Liver (tissue), 9 donors: Measurements from ENCODE around the gene PRR22. TPM values are rescaled to one million over a fixed set of nuclear protein-coding genes. Genes with fewer than 3 reads are reported as not detected.

Experiments used
- DNase-seq: peaks from one replicate; pipeline ENCODE4 v3.0.0-alpha.2; 2017; ENCODE audit warnings: low spot score
- H3K27ac ChIP-seq, 2 donors: one replicate each; pipeline ENCODE4 v1.7.0; 2013; ENCODE audit warnings: inconsistent platforms in 2 of 2, low read length in 2 of 2, control low read depth in 1 of 2, low read depth in 1 of 2, mild to moderate bottlenecking in 1 of 2
- H3K27me3 ChIP-seq, 4 donors: one replicate each; pipeline versions ENCODE4 v1.6.1 to v1.7.0; 2013; ENCODE audit warnings: low read length in 3 of 4, inconsistent platforms in 1 of 4, mild to moderate bottlenecking in 1 of 4, moderate library complexity in 1 of 4; ENCODE audit not compliant: control insufficient read depth in 4 of 4, insufficient read depth in 4 of 4
- H3K36me3 ChIP-seq, 4 donors: one replicate each; pipeline versions ENCODE4 v1.6.1 to v1.7.0; 2013; ENCODE audit warnings: low read length in 3 of 4, mild to moderate bottlenecking in 3 of 4, low read depth in 1 of 4, moderate library complexity in 1 of 4; ENCODE audit not compliant: control insufficient read depth in 4 of 4, insufficient read depth in 3 of 4
- H3K4me1 ChIP-seq, 4 donors: one replicate each; pipeline versions ENCODE4 v1.6.1 to v1.7.0; 2013; ENCODE audit warnings: low read length in 3 of 4, mild to moderate bottlenecking in 3 of 4, moderate library complexity in 1 of 4; ENCODE audit not compliant: control insufficient read depth in 4 of 4, insufficient read depth in 4 of 4
- H3K4me3 ChIP-seq, 3 donors: one replicate each; pipeline versions ENCODE4 v1.6.1 to v1.7.0; 2013; ENCODE audit warnings: low read length in 3 of 3, control low read depth in 1 of 3, low read depth in 1 of 3, mild to moderate bottlenecking in 1 of 3
- H3K9ac ChIP-seq, 2 donors: one replicate each; pipeline ENCODE4 v1.7.0; 2013; ENCODE audit warnings: low read length in 2 of 2, mild to moderate bottlenecking in 2 of 2, moderate library complexity in 2 of 2, control low read depth in 1 of 2, low read depth in 1 of 2
- H3K9me3 ChIP-seq, 4 donors: one replicate each; pipeline versions ENCODE4 v1.6.1 to v1.7.0; 2013; ENCODE audit warnings: low read length in 3 of 4; ENCODE audit not compliant: control insufficient read depth in 4 of 4
- EGR1 ChIP-seq, 2 donors: IDR thresholded peaks; 2 replicates each; pipeline ENCODE4 v1.6.1; 2016 to 2018; ENCODE audit warnings: antibody characterized with exemption in 2 of 2, low read depth in 2 of 2
- FOXA1 ChIP-seq: IDR thresholded peaks from 2 replicates; pipeline ENCODE4 v1.6.1; 2016; ENCODE audit warnings: antibody characterized with exemption
- FOXA2 ChIP-seq: IDR thresholded peaks from 2 replicates; pipeline ENCODE4 v1.6.1; 2016; ENCODE audit warnings: antibody characterized with exemption
- GABPA ChIP-seq, 2 donors: IDR thresholded peaks in 1 of 2; conservative IDR thresholded peaks in 1 of 2; 2 replicates each; pipeline ENCODE4 v1.6.1; 2016; ENCODE audit warnings: antibody characterized with exemption in 2 of 2, mild to moderate bottlenecking in 1 of 2, moderate library complexity in 1 of 2
- HNF4A ChIP-seq, 2 donors: conservative IDR thresholded peaks; 2 replicates each; pipeline ENCODE4 v1.6.1; 2016; ENCODE audit warnings: antibody characterized with exemption in 2 of 2, mild to moderate bottlenecking in 2 of 2
- HNF4G ChIP-seq: IDR thresholded peaks from 2 replicates; pipeline ENCODE4 v1.6.1; 2016; ENCODE audit warnings: antibody characterized with exemption
- JUND ChIP-seq, 2 donors: IDR thresholded peaks; 2 replicates each; pipeline ENCODE4 v1.6.1; 2016; ENCODE audit warnings: antibody characterized with exemption in 2 of 2
- NR2F2 ChIP-seq: IDR thresholded peaks from 2 replicates; pipeline ENCODE4 v1.6.1; 2016; ENCODE audit warnings: antibody characterized with exemption
- RAD21 ChIP-seq, 2 donors: IDR thresholded peaks; 2 replicates each; pipeline ENCODE4 v1.6.1; 2016; ENCODE audit warnings: antibody characterized with exemption in 2 of 2, mild to moderate bottlenecking in 2 of 2
- RXRA ChIP-seq, 2 donors: IDR thresholded peaks; 2 replicates each; pipeline ENCODE4 v1.6.1; 2017 to 2018; ENCODE audit warnings: antibody characterized with exemption in 2 of 2, mild to moderate bottlenecking in 1 of 2
- SP1 ChIP-seq: IDR thresholded peaks from 2 replicates; pipeline ENCODE4 v1.6.1; 2018; ENCODE audit warnings: antibody characterized with exemption, mild to moderate bottlenecking
- TAF1 ChIP-seq: conservative IDR thresholded peaks from 2 replicates; pipeline ENCODE4 v1.6.1; 2016; ENCODE audit warnings: antibody characterized with exemption, mild to moderate bottlenecking
- YY1 ChIP-seq: IDR thresholded peaks from 2 replicates; pipeline ENCODE4 v1.6.1; 2016; ENCODE audit warnings: antibody characterized with exemption, mild to moderate bottlenecking
- WGBS: extraction: QIAGEN DNeasy Blood & Tissue Kit; methylation state at CpG from one replicate; pipeline ENCODE4 v1.1.7; 2013; 5-methylcytosine and 5-hydroxymethylcytosine counted together
- polyA plus RNA-seq, 2 donors: library from polyadenylated mRNA; stranded (reverse) in 1 of 2; unstranded in 1 of 2; fragments of 200-250 nt in 1 of 2; fragments of >200 nt in 1 of 2; fragmentation: Nextera tagmentation in 1 of 2; extraction: Ambion mirVana in 1 of 2; gene quantifications; one replicate each; pipeline versions ENCODE4 v1.2.1 to v1.2.3, GENCODE V29; 2013 to 2015
- total RNA-seq, 2 donors: library from RNA; depleted of rRNA; stranded (reverse); fragments of >200 nt; gene quantifications; one replicate each; pipeline ENCODE4 v1.2.3, GENCODE V29; 2014
- TF ChIP-seq, protein P1 (sequence below): IDR thresholded peaks from 2 replicates; pipeline ENCODE4 v1.6.1; 2016; ENCODE audit warnings: antibody characterized with exemption
- TF ChIP-seq, protein P2 (sequence below): fragments of 150-350 bp; IDR thresholded peaks from 2 replicates; pipeline ENCODE4 v1.5.1; 2017; ENCODE audit warnings: improper control_type of control experiment, low read depth, low read length; ENCODE audit not compliant: missing input control
- TF ChIP-seq, protein P3 (sequence below): IDR thresholded peaks from 2 replicates; pipeline ENCODE4 v1.6.1; 2016; ENCODE audit warnings: antibody characterized with exemption, mild to moderate bottlenecking
- TF ChIP-seq, protein P4 (sequence below): IDR thresholded peaks from 2 replicates; pipeline ENCODE4 v1.6.1; 2016; ENCODE audit warnings: antibody characterized with exemption
- TF ChIP-seq, protein P5 (sequence below): IDR thresholded peaks from 2 replicates; pipeline ENCODE4 v1.6.1; 2016; ENCODE audit warnings: antibody characterized with exemption
- donor health status: healthy.
- donor health status: healthy.
- donor health status: healthy.
- donor health status: healthy.
- donor health status: healthy.

Gene PRR22
- total and polyA plus RNA-seq, 4 donors, result 0.40 to 1.6 (median 0.63) TPM

DNA sequence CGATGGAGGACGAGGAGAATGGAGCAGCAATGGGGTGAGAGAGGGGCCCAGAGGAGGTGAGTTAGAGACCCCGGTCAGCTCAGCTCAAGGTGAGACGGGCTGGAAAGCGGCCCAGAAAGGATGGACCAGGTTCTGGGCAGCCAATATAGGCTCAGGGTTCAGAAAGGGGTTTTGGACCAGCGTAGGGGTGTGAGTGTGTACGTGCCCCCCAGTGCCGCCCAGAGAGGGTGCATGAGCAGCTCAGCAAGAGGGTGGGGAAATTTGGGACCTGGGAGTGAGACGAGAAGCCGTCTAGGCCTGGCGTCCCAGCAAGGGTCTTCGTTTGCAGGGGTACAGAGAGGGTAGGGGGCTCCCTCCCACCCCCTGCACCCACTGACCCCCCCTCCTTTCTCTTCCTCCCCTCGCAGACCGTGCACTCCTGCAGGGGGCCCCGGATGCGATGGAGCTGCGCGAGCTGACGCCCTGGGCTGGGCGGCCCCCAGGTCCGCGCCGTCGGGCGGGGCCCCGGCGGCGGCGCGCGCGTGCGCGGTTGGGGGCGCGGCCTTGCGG, 42.9 kb upstream of the PRR22 start:
- no peak overlapping the region for H3K9ac ChIP-seq

More for the DNA sequence above, 42.9 kb upstream of the PRR22 start:
- H3K9me3 ChIP-seq, result no peaks in the 10 kb centered on the region
- peak overlapping the region; percentile 55 to 90 for H3K27ac ChIP-seq
- peak overlapping the region in 1 of 3 donors; percentile 60 for H3K4me3 ChIP-seq
- 19% methylated on average over 37 of the region's 37 CpGs for WGBS
- H3K27me3 ChIP-seq, result no peaks in the 10 kb centered on the region
- TF ChIP-seq SP1, result no peak
- TF ChIP-seq FOXA2, result no peak
- TF ChIP-seq, protein P1, sequence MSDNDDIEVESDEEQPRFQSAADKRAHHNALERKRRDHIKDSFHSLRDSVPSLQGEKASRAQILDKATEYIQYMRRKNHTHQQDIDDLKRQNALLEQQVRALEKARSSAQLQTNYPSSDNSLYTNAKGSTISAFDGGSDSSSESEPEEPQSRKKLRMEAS, result no peak
- no peak for TF ChIP-seq FOXA1
- TF ChIP-seq, protein P2, sequence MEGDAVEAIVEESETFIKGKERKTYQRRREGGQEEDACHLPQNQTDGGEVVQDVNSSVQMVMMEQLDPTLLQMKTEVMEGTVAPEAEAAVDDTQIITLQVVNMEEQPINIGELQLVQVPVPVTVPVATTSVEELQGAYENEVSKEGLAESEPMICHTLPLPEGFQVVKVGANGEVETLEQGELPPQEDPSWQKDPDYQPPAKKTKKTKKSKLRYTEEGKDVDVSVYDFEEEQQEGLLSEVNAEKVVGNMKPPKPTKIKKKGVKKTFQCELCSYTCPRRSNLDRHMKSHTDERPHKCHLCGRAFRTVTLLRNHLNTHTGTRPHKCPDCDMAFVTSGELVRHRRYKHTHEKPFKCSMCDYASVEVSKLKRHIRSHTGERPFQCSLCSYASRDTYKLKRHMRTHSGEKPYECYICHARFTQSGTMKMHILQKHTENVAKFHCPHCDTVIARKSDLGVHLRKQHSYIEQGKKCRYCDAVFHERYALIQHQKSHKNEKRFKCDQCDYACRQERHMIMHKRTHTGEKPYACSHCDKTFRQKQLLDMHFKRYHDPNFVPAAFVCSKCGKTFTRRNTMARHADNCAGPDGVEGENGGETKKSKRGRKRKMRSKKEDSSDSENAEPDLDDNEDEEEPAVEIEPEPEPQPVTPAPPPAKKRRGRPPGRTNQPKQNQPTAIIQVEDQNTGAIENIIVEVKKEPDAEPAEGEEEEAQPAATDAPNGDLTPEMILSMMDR, result no peak
- TF ChIP-seq, protein P3, sequence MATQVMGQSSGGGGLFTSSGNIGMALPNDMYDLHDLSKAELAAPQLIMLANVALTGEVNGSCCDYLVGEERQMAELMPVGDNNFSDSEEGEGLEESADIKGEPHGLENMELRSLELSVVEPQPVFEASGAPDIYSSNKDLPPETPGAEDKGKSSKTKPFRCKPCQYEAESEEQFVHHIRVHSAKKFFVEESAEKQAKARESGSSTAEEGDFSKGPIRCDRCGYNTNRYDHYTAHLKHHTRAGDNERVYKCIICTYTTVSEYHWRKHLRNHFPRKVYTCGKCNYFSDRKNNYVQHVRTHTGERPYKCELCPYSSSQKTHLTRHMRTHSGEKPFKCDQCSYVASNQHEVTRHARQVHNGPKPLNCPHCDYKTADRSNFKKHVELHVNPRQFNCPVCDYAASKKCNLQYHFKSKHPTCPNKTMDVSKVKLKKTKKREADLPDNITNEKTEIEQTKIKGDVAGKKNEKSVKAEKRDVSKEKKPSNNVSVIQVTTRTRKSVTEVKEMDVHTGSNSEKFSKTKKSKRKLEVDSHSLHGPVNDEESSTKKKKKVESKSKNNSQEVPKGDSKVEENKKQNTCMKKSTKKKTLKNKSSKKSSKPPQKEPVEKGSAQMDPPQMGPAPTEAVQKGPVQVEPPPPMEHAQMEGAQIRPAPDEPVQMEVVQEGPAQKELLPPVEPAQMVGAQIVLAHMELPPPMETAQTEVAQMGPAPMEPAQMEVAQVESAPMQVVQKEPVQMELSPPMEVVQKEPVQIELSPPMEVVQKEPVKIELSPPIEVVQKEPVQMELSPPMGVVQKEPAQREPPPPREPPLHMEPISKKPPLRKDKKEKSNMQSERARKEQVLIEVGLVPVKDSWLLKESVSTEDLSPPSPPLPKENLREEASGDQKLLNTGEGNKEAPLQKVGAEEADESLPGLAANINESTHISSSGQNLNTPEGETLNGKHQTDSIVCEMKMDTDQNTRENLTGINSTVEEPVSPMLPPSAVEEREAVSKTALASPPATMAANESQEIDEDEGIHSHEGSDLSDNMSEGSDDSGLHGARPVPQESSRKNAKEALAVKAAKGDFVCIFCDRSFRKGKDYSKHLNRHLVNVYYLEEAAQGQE, result no peak
- no peak for TF ChIP-seq NR2F2
- no peak for TF ChIP-seq EGR1 (IDR thresholded peaks at IDR 0.05; ENCODE audit: low read depth in 2 of 2)
- TF ChIP-seq HNF4G, result no peak
- TF ChIP-seq GABPA (IDR thresholded peaks at IDR 0.05 in 1 of 2, conservative IDR thresholded peaks at IDR 0.05 in 1 of 2), result no peak
- no peak for TF ChIP-seq RXRA (IDR thresholded peaks at IDR 0.05)
- TF ChIP-seq JUND (IDR thresholded peaks at IDR 0.05), result no peak
- TF ChIP-seq, protein P4, sequence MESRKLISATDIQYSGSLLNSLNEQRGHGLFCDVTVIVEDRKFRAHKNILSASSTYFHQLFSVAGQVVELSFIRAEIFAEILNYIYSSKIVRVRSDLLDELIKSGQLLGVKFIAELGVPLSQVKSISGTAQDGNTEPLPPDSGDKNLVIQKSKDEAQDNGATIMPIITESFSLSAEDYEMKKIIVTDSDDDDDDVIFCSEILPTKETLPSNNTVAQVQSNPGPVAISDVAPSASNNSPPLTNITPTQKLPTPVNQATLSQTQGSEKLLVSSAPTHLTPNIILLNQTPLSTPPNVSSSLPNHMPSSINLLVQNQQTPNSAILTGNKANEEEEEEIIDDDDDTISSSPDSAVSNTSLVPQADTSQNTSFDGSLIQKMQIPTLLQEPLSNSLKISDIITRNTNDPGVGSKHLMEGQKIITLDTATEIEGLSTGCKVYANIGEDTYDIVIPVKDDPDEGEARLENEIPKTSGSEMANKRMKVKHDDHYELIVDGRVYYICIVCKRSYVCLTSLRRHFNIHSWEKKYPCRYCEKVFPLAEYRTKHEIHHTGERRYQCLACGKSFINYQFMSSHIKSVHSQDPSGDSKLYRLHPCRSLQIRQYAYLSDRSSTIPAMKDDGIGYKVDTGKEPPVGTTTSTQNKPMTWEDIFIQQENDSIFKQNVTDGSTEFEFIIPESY, result no peak
- TF ChIP-seq TAF1, result no peak
- TF ChIP-seq, protein P5, sequence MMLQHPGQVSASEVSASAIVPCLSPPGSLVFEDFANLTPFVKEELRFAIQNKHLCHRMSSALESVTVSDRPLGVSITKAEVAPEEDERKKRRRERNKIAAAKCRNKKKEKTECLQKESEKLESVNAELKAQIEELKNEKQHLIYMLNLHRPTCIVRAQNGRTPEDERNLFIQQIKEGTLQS, result no peak
- no peak for TF ChIP-seq RAD21 (IDR thresholded peaks at IDR 0.05)
- TF ChIP-seq YY1, result no peak
- no peak for TF ChIP-seq HNF4A (conservative IDR thresholded peaks at IDR 0.05)
- H3K4me1 ChIP-seq, result peaks cover 6 to 33% (median 19%) of the 10 kb centered on the region in 4 donors
- DNase-seq, result no peak
- peaks cover 0 to 2% (median 0%) of the 10 kb centered on the region in 4 donors for H3K36me3 ChIP-seq
